HepG2 (cell line): ENCODE measurements around the gene VSIG10L2. TPM values are rescaled to one million over a fixed set of nuclear protein-coding genes. Genes with fewer than 3 reads are reported as not detected.

ENCODE experiments used
- ATAC-seq: fragments of 200-7000 bp; cut with Tn5 transposase; 3 replicates; pipeline ENCODE4 v1.9.1; 2020; ENCODE audit warnings: mild to moderate bottlenecking, moderate library complexity
- BruUV-seq: library from RNA; stranded (reverse); fragments of 400-500 nt; replicated peaks from 2 replicates; lab custom pipeline; 2021; lab: Mats Ljungman, UMichigan
- CTCF ChIA-PET: fragments of 300-600 bp; formaldehyde crosslinking; extraction: SDS; loops from one replicate; lab custom pipeline; 2021; ENCODE audit warnings: low total read pairs, inconsistent platforms, low intra/inter-chr PET ratio; lab: Yijun Ruan, JAX
- POLR2A ChIA-PET: fragments of 350-600 bp; sonication (Branson Sonifier 250); formaldehyde crosslinking; loops from one replicate; lab custom pipeline; 2020; ENCODE audit warnings: antibody characterized with exemption, inconsistent platforms; lab: Yijun Ruan, JAX
- DNase-seq: peaks from one replicate; pipeline ENCODE4 v3.0.0-alpha.2; 2015; ENCODE audit warnings: low spot score
- FAIRE-seq: peaks from 3 replicates; lab custom pipeline; 2011; peaks lifted over from hg19 to GRCh38; lab: Jason Lieb, UNC
- H2AFZ ChIP-seq: one replicate; pipeline ENCODE4 v1.6.1; 2011; ENCODE audit warnings: low read length, inconsistent platforms
- H3K27ac ChIP-seq: fragments of 300-600 bp; 3 replicates; pipeline ENCODE4 v1.8.0; 2011; ENCODE audit warnings: mixed run types, mild to moderate bottlenecking, mixed read lengths, low read length, inconsistent platforms; ENCODE audit not compliant: insufficient read depth; ENCODE audit errors: extremely low read length
- H3K27me3 ChIP-seq, 2 experiments: fragments of 200-600 bp in 1 of 2; 2 replicates in 1 of 2; 3 replicates in 1 of 2; pipeline versions ENCODE4 v1.6.0 to v1.8.0; 2011; ENCODE audit warnings: low read length in 2 of 2, mild to moderate bottlenecking in 2 of 2, moderate library complexity in 2 of 2, inconsistent platforms in 1 of 2; ENCODE audit not compliant: insufficient read depth in 2 of 2, control insufficient read depth in 1 of 2
- H3K36me3 ChIP-seq, 2 experiments: fragments of 200-600 bp in 1 of 2; replicated peaks in 1 of 2; 2 replicates in 1 of 2; 3 replicates in 1 of 2; pipeline versions ENCODE4 v1.5.1 to v1.8.0; 2011; ENCODE audit warnings: low read length in 2 of 2, inconsistent platforms in 1 of 2; ENCODE audit not compliant: insufficient read depth in 2 of 2, control insufficient read depth in 1 of 2
- H3K4me1 ChIP-seq: 2 replicates; pipeline ENCODE4 v1.5.1; 2012; ENCODE audit warnings: low read length, inconsistent platforms; ENCODE audit not compliant: insufficient read depth
- H3K4me2 ChIP-seq: 2 replicates; pipeline ENCODE4 v1.6.0; 2011; ENCODE audit warnings: low read depth, low read length, inconsistent platforms
- H3K4me3 ChIP-seq, 3 experiments: fragments of 200-600 bp in 1 of 3; sonication (generic), shearing (Covaris generic) in 1 of 3; replicated peaks in 1 of 3; 2 replicates each; pipeline ENCODE4 v1.5.1; 2011 to 2016; ENCODE audit warnings: low read length in 3 of 3, inconsistent platforms in 2 of 3, low read depth in 2 of 3, mild to moderate bottlenecking in 2 of 3, control low read depth in 1 of 3, mixed read lengths in 1 of 3; ENCODE audit not compliant: insufficient read depth in 1 of 3
- H3K79me2 ChIP-seq: one replicate; pipeline ENCODE4 v1.6.1; 2011; ENCODE audit warnings: low read length, inconsistent platforms; ENCODE audit not compliant: insufficient read depth
- H3K9ac ChIP-seq: 2 replicates; pipeline ENCODE4 v1.6.0; 2011; ENCODE audit warnings: mild to moderate bottlenecking, low read depth, low read length, inconsistent platforms; ENCODE audit not compliant: insufficient read depth
- H3K9me3 ChIP-seq: 2 replicates; pipeline ENCODE4 v1.5.1; 2012; ENCODE audit warnings: mild to moderate bottlenecking, low read length
- H4K20me1 ChIP-seq: 2 replicates; pipeline ENCODE4 v1.6.0; 2011; ENCODE audit warnings: inconsistent platforms, mild to moderate bottlenecking, low read length, moderate library complexity; ENCODE audit not compliant: insufficient read depth
- ETS1 ChIP-seq: sonication (generic); formaldehyde crosslinking; IDR thresholded peaks from 2 replicates; pipeline ENCODE4 v1.4.0; 2020; ENCODE audit warnings: missing genetic modification reagents
- IRF9 ChIP-seq: sonication (generic); formaldehyde crosslinking; IDR thresholded peaks from 2 replicates; pipeline ENCODE4 v1.8.0; 2022; ENCODE audit warnings: missing genetic modification reagents, mild to moderate bottlenecking, borderline replicate concordance
- MEIS1 ChIP-seq: sonication (generic); formaldehyde crosslinking; IDR thresholded peaks from 2 replicates; pipeline ENCODE4 v1.9.0; 2021; ENCODE audit warnings: mild to moderate bottlenecking, missing genetic modification reagents, moderate library complexity, borderline replicate concordance
- REST ChIP-seq, 2 experiments: IDR thresholded peaks; 2 replicates each; pipeline ENCODE4 v1.6.1; 2011 to 2012; ENCODE audit warnings: low read length in 2 of 2, borderline replicate concordance in 1 of 2, low read depth in 1 of 2, mild to moderate bottlenecking in 1 of 2, moderate library complexity in 1 of 2
- ZFY ChIP-seq: sonication (generic); formaldehyde crosslinking; IDR thresholded peaks from 2 replicates; pipeline ENCODE4 v1.4.0; 2020; ENCODE audit warnings: missing genetic modification reagents
- WGBS: methylation state at CpG from one replicate; pipeline ENCODE4 v1.1.6; 2017; ENCODE audit warnings: low lambda C conversion rate; 5-methylcytosine and 5-hydroxymethylcytosine counted together
- in situ Hi-C: cut with HindIII; loops from 2 replicates; pipeline ENCODE4 v1.10.0; 2017; ENCODE audit warnings: low pct_unique_long_range_greater_than_20kb; ENCODE audit not compliant: extremely low pct_ligation_motif_present
- intact Hi-C: fragments of 100-400 bp; cut with micrococcal nuclease; formaldehyde crosslinking; loops from one replicate; pipeline ENCODE4 v1.10.0; 2022; ENCODE audit not compliant: unreplicated experiment
- polyA plus RNA-seq, 8 experiments: library from polyadenylated mRNA; depleted of rRNA in 3 of 8; stranded (reverse) in 7 of 8; unstranded in 1 of 8; fragments of >200 nt; fragmentation: Illumina TruSeq in 4 of 8; extraction: Trizol in 4 of 8; gene quantifications; 2 replicates each; pipeline versions ENCODE4 v1.2.1 to v1.2.3, GENCODE V29; 2011 to 2016; ENCODE audit warnings: low read depth in 4 of 8, missing spikeins in 1 of 8, mixed read lengths in 1 of 8; ENCODE audit not compliant: insufficient read depth in 1 of 8
- total RNA-seq, 5 experiments: library from RNA; depleted of rRNA; stranded (reverse); fragments of >200 nt; fragmentation: Illumina TruSeq; extraction: Trizol; gene quantifications; 2 replicates each; pipeline ENCODE4 v1.2.3, GENCODE V29; 2016; ENCODE audit warnings: low read depth in 1 of 5

The VSIG10L2 gene
- total and polyA plus RNA-seq, 2 of the 13 experiments (the other 11 are each of a cell fraction or from before 2014, with no cell fraction given): 0.21 TPM; not detected in 1

- TF ChIP-seq REST (IDR thresholded peaks at IDR 0.05; ENCODE audit: borderline replicate concordance in 1 of 2, low read depth in 1 of 2, low read length in 2 of 2) (no peak), IRF9 (CRISPR knock-in tag) (no peak)
Measured at GRCh38 chr11:125940145-125940544, 5.7 kb upstream of the VSIG10L2 start (continued).

- DNase-seq (no peak), ATAC-seq (peak; percentile 15), FAIRE-seq (no peak)
- H2AFZ ChIP-seq: no peak overlapping the region
- H3K4me1 ChIP-seq: peaks cover 43% of the 10 kb centered on the region
- 63% methylated on average over 4 of the region's 4 CpGs for WGBS
- in situ Hi-C loops: loop anchor here (5.0 kb wide), 1 partner anchor 121 kb away; the partner anchor contains the start of gene CDON
- H3K9me3 ChIP-seq: no peaks in the 10 kb centered on the region
- H3K4me3 ChIP-seq: peak overlapping the region; percentile 36 to 64 (median 37); a peak in 4 of 6 replicates
- no TSS peak for BruUV-seq
- no peaks in the 10 kb centered on the region for H4K20me1 ChIP-seq
- TF ChIP-seq MEIS1: 0 out of 2 replicates have a peak, but pooled peaks have one; percentile 14
- no peak for TF ChIP-seq ETS1 (CRISPR knock-in tag)
- TF ChIP-seq ZFY: peak; percentile 5; the same call in 1 of the 2 replicates
- H3K79me2 ChIP-seq: no peaks in the 10 kb centered on the region
- H3K9ac ChIP-seq: peak overlapping the region; percentile 40; the same call in 1 of the 2 replicates
- no peaks in the 10 kb centered on the region for H3K36me3 ChIP-seq
- intact Hi-C loops: no loop called here
- POLR2A ChIA-PET: no interaction called here
- peaks cover 0 to 3% of the 10 kb centered on the region in 2 experiments; a peak in 1 of 5 replicates for H3K27me3 ChIP-seq
- no peak overlapping the region for H3K27ac ChIP-seq
- CTCF ChIA-PET: interaction anchor here (2.5 kb wide), 1 partner anchor 252 kb away, joined by 15 read pairs; no protein-coding TSS in a partner anchor
- peak overlapping the region; percentile 82 for H3K4me2 ChIP-seq
Measured at GRCh38 chr11:125941267-125941618, 4.6 kb upstream of the VSIG10L2 start.
